ENCODE data around the gene ARHGAP24. TPM values are rescaled to one million over a fixed set of nuclear protein-coding genes. Genes with fewer than 3 reads are reported as not detected.
A peak's percentile ranks its signal among the peaks of the same experiment; 100 is the strongest.

ARHGAP24 gene
- total RNA-seq, 1 donor from 2014 or later: 17.8 TPM

DNA sequence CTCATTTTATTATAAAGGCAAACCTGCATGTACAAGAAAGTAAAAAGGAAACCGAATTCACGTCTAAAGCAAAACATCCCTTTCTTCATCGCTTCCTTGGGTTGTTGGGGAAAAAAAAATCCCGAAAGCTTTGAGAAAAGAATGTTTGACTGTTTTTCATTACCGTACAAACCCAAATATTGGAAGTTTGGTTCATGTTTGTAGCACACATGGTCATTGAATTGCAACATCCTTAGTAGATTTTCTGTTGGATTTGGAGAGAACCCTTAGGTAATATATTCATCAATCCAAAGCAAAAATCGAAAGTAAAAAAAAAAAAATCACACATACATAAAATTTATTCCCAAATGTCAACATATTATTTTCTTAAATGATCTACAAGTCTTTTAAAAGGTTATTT is 464.6 kb downstream of the ARHGAP24 start:
- no peak overlapping the region for H3K4me3 Mint-ChIP-seq (ENCODE audit: low read depth)
- TF ChIP-seq, protein P1, sequence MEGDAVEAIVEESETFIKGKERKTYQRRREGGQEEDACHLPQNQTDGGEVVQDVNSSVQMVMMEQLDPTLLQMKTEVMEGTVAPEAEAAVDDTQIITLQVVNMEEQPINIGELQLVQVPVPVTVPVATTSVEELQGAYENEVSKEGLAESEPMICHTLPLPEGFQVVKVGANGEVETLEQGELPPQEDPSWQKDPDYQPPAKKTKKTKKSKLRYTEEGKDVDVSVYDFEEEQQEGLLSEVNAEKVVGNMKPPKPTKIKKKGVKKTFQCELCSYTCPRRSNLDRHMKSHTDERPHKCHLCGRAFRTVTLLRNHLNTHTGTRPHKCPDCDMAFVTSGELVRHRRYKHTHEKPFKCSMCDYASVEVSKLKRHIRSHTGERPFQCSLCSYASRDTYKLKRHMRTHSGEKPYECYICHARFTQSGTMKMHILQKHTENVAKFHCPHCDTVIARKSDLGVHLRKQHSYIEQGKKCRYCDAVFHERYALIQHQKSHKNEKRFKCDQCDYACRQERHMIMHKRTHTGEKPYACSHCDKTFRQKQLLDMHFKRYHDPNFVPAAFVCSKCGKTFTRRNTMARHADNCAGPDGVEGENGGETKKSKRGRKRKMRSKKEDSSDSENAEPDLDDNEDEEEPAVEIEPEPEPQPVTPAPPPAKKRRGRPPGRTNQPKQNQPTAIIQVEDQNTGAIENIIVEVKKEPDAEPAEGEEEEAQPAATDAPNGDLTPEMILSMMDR (IDR thresholded peaks at IDR 0.05; ENCODE audit: unreplicated experiment): no peak
- no peak for DNase-seq (ENCODE audit: low spot score, unreplicated experiment)
- peaks cover 3% of the 10 kb centered on the region for H3K9me3 Mint-ChIP-seq (ENCODE audit: low read depth)
- peaks cover 12% of the 10 kb centered on the region for H3K36me3 Mint-ChIP-seq (ENCODE audit: insufficient read depth)
- H3K27ac Mint-ChIP-seq: no peak overlapping the region
- peaks cover 32% of the 10 kb centered on the region for H3K4me1 Mint-ChIP-seq (ENCODE audit: low read depth)
- no peaks in the 10 kb centered on the region for H3K27me3 Mint-ChIP-seq

DNA sequence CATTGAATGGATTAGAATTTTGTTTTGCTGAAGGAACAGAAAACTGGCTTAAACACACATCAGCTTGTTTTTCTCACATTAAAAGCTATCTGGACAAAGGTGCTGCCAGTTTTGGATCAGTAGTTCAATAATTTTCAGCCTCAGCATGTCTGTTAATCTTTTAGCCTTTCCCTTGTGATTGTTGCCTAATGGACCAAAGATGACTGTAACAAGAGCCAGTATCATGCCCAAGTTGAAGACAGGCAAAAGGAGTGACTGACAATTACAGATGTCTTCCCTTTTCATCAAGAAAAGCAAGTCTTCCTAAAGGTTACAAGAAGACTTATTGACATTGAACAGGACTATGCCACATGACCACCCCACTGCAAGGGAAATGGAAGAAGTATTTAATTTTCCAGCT is 465.2 kb downstream of the ARHGAP24 start:
- DNase-seq (ENCODE audit: low spot score, unreplicated experiment): no peak
- Mint-ChIP-seq H3K4me1 (ENCODE audit: low read depth) (peaks cover 32% of the 10 kb centered on the region), H3K9me3 (ENCODE audit: low read depth) (peaks cover 3% of the 10 kb centered on the region), H3K4me3 (ENCODE audit: low read depth) (no peak overlapping the region), H3K27ac (peak overlapping the region; percentile 14), H3K27me3 (no peaks in the 10 kb centered on the region), H3K36me3 (ENCODE audit: insufficient read depth) (peaks cover 12% of the 10 kb centered on the region)
- TF ChIP-seq, protein P1 (IDR thresholded peaks at IDR 0.05; ENCODE audit: unreplicated experiment): no peak

DNA sequence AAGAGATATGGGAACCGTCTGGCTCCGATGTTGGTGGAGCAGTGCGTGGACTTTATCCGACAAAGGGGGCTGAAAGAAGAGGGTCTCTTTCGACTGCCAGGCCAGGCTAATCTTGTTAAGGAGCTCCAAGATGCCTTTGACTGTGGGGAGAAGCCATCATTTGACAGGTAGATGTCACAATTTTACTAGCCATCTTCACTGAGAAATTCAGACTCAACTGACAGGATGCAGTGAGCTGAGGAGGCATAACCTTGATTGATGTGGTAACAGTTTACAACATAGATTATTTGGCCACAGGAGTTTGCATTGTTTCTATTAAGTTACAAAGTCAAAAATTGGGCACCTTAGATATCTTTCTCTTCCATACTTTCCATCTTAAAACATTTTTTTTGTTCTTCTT is 467.2 kb downstream of the ARHGAP24 start:
- DNase-seq (ENCODE audit: low spot score, unreplicated experiment): no peak
- Mint-ChIP-seq H3K27ac (no peak overlapping the region), H3K27me3 (no peaks in the 10 kb centered on the region), H3K9me3 (ENCODE audit: low read depth) (peaks cover 12% of the 10 kb centered on the region), H3K36me3 (ENCODE audit: insufficient read depth) (peaks cover 18% of the 10 kb centered on the region), H3K4me3 (ENCODE audit: low read depth) (no peak overlapping the region), H3K4me1 (ENCODE audit: low read depth) (peaks cover 30% of the 10 kb centered on the region)
- TF ChIP-seq, protein P1 (IDR thresholded peaks at IDR 0.05; ENCODE audit: unreplicated experiment): no peak

DNA sequence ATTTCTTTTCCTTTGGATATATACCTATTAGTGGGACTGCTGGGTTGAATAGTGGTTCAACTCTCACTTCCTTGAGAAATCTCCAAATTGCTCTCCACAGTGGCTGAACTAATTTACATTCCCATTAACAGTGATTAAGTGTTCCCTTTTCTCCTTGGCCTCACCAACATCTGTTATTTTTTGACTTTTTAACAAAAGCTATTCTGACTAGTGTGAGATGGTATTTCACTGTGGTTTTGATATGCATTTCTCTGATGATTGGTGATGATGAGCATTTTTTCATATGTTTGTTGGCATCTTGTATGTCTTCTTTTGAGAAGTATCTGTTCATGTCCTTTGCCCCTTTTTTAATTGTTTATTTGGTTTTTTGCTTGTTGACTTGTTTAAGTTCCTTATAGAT is 471.9 kb downstream of the ARHGAP24 start:
- H3K27me3 Mint-ChIP-seq: no peaks in the 10 kb centered on the region
- H3K36me3 Mint-ChIP-seq (ENCODE audit: insufficient read depth): peaks cover 18% of the 10 kb centered on the region
- no peak for DNase-seq (ENCODE audit: low spot score, unreplicated experiment)
- TF ChIP-seq, protein P1 (IDR thresholded peaks at IDR 0.05; ENCODE audit: unreplicated experiment): no peak
- no peak overlapping the region for H3K4me3 Mint-ChIP-seq (ENCODE audit: low read depth)
- H3K9me3 Mint-ChIP-seq (ENCODE audit: low read depth): peaks cover 13% of the 10 kb centered on the region
- no peak overlapping the region for H3K27ac Mint-ChIP-seq
- H3K4me1 Mint-ChIP-seq (ENCODE audit: low read depth): peaks cover 10% of the 10 kb centered on the region

DNA sequence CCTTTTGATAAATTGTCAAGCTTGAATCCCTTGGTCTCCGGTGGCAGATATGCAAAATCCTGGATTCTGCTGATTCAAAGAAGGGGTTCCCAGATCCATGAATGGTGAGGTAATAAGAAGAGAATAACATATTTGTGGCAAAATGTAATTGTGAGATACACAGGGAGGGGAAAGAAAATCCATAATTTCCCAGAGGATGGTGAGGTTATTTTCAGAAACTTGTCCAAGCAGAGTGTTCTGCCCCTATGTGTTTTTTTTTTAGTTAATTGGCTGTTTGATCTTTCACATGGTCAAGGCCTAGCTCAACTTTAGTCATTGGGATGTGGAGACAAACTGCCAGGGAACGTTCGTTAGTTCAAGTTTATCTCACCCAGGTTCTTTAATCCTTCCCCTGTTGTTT is 476.1 kb downstream of the ARHGAP24 start:
- Mint-ChIP-seq H3K27ac (no peak overlapping the region), H3K36me3 (ENCODE audit: insufficient read depth) (peaks cover 14% of the 10 kb centered on the region), H3K9me3 (ENCODE audit: low read depth) (peaks cover 12% of the 10 kb centered on the region), H3K27me3 (no peaks in the 10 kb centered on the region), H3K4me3 (ENCODE audit: low read depth) (no peak overlapping the region), H3K4me1 (ENCODE audit: low read depth) (peaks cover 11% of the 10 kb centered on the region)
- no peak for DNase-seq (ENCODE audit: low spot score, unreplicated experiment)
- TF ChIP-seq, protein P1 (IDR thresholded peaks at IDR 0.05; ENCODE audit: unreplicated experiment): no peak

All from progenitor cell of endocrine pancreas (in vitro differentiated cells).